Measurements from ENCODE around the gene GCNT2.
"Not testable (repeated sequence)": the region's sequence is repeated elsewhere in the genome, so short reads cannot be mapped to it uniquely, and the experiment has no call there.

Gene GCNT2

GRCh38 chr6:10521104-10521808, at the start of gene GCNT2:
Gene GCNT2, plus strand, starts transcription at chr6:10521351. Its CDS starts 7,561 bp downstream, at chr6:10528912.
- peak in 1 of 2 experiments; percentile 11 for DNase-seq

- no peak for DNase-seq
Observed at GRCh38 chr6:10472634-10473033, 48.5 kb upstream of the GCNT2 start.

DNA sequence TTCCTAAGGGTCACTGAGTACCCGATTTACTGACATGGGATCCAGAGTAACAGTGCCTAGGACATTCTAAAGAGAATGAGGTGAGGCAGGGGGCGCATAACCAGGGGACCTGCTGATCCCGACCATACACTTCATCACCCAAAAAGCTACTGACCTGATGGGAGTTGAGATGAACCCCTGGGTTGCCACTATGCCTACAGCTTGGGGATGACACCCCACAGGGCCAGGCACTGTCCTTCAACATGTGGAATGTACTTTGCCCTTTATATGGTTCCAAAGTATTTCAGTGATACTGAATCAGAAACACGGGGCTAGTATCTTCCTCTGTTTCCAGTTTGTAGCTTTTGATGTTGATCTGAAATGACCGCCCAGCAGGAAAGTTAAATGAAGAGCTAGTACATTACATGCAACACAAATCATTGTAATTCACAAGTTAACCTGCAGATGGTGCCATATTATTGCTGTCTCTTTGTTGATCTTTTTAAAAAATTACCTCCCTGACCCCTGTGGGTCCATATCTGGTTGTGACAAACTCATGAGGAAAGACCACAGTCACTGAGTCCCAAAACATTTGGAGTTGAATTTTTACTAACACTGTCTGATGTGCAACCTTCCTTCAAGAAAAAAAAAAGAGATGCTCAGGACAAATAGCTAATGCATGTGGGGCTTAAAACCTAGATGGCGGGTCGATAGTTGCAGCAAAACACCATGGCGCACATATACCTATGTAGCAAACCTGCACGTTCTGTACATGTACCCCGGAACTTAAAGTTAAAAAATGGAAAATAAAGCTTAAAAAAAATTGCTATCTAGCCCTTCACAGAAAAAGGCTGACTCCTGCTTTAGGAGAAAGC, 42.7 kb upstream of the GCNT2 start:
- DNase-seq: peak in 1 of 2 experiments; percentile 4

GRCh38 chr6:10479939-10480700, 41.0 kb upstream of the GCNT2 start:
- no peak for DNase-seq

- DNase-seq: no peak
Observed at GRCh38 chr6:10481101-10481500, 40.0 kb upstream of the GCNT2 start.

GRCh38 chr6:10482636-10483257, 38.4 kb upstream of the GCNT2 start:
- no peak for DNase-seq

GRCh38 chr6:10484912-10485311, 36.2 kb upstream of the GCNT2 start:
- DNase-seq: no peak

- DNase-seq: no peak
Observed at GRCh38 chr6:10485406-10485805, 35.7 kb upstream of the GCNT2 start.

- no peak for DNase-seq
Observed at GRCh38 chr6:10486215-10486614, 34.9 kb upstream of the GCNT2 start.

- DNase-seq: not testable (repeated sequence)
Observed at GRCh38 chr6:10486944-10487588, 34.1 kb upstream of the GCNT2 start.

DNA sequence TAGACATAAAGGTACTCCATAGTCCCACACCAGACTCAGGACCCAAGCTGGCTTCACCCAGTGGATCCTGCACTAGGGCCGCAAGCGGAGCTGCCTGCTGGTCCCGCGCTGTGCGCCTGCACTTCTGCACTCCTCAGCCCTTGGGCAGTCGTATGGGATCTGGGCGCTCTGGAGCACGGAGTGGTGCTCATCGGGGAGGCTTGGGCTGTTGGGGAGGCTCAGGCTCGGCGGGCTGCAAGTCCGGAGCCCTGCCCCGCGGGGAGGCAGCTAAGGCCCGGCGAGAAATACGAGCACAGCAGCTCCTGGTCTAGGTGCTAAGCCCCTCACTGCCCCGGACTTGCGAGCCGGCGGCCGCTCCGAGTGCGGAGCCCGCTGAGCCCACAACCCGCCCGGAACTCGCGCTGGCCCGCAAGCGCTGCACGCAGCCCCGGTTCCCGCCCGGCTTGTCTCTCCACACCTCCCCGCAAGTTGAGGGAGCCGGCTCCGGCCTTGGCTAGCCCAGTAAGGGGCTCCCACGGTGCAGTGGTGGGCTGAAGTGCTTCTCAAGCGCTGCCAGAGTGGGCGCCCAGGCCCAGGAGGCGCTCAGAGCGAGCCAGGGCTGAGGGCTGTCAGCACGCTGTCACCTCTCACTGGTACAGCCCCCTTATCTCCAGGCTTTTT, 33.4 kb upstream of the GCNT2 start:
- no peak for DNase-seq

- DNase-seq: no peak
Observed at GRCh38 chr6:10491463-10491862, 29.7 kb upstream of the GCNT2 start.

DNA sequence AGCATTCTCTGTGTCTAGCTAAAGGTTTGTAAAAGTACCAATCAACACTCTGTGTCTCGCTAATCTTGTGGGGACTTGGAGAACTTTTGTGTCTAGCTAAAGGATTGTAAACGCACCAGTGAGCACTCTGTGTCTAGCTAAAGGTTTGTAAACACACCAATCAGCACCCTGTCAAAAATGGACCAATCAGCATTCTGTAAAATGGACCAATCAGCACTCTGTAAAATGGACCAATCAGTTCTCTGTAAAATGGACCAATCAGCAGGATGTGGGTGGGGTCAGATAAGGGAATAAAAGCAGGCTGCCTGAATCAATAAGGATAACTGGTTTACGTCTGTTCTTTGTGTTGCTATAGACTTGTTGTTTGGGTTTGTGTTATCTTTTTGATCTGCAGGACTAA, 29.2 kb upstream of the GCNT2 start:
- DNase-seq: not testable (repeated sequence)

DNA sequence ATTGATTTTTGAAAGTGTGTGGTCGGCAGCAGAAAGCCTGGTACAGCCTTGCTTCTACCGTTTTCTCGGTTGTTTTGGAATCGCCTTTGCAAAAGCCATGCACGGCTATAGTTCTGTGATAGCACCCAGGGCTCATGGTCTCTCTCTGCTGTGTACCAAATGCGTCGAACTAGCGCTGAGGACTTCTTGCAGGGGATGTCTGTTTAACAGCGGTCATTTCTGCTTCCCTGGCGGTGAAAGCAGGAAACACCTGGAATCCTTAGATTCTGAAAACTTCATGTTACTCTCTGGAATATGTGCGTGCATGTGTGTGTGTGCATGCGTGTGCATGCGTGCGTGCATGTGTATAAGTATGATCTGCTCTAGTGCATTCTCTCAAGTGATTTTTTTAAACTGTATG, 26.1 kb upstream of the GCNT2 start:
- no peak for DNase-seq

- no peak for DNase-seq
Observed at GRCh38 chr6:10505529-10505928, 15.6 kb upstream of the GCNT2 start.

DNA sequence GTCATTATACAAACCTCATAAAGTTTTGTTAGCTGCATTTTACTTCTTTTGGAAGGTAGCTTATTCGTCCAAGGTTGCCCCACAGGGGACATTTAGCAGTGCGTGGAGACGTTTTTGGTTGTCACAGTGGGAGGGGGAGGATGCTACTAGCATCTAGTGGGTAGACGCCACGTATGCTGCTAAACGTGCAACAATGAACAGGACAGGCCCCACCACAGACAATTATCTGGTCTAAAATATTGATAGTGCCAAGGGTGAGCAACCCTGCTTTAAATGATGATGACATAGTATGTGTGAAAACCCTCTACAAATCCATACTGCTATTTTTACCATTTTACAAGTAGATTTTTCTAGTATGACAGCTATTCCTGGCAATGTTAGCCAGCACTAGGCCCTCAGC, 13.9 kb upstream of the GCNT2 start:
- DNase-seq: no peak

GRCh38 chr6:10507715-10508114, 13.4 kb upstream of the GCNT2 start:
- no peak for DNase-seq

DNA sequence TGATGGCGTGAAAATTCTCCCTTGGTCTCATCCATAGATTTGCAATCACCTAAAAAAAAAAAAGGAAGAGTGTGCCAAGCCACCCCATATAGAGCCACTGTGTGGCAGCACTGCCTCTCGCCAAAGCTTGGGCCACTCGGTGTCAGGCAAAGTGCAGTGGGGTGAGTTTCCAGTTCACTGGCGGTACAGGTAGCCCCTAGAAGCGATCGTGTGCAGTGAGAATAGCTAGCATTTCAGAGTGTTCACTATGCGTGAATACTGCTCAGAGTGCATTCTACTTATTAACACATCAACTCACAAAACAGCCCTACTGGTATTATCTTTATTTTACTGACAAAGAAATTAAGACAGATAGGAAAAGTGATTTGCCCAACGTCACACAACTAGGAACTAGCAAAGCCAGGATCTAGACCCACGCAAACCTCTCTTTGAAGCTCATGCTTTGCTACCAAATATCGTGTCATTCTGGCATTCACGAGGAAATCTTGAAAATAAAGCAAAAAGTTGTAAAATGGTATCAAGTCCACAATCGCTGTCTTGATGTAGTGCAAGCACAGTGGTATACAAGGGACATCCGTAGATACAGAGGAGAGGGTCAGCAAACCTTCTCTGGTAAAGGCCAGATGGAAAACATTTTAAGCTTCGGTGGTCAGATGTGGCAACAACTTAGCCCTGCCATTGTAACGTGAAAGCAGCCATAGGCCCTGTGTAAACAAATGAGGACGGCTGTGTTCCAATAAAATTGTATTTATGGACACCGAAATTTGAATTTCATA, 10.4 kb upstream of the GCNT2 start:
- no peak for DNase-seq

DNA sequence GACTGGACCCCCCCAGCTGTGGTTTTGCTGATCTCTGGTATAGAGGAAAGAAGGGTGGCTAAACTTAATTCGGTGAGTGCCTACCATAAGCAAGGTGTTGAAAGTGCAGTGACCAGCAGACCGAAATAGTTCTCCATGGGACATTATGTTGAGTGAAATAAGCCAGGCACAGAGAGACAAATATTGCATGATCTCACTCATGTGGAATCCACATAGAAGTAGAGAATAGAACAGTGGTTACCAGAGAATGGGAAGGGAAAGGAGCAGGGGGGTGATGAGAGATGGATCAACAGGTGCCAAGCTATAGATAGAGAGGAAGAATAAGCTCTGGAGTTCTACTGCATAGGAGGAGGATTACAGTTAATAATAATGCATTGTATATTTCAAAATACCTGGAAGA, 9.7 kb upstream of the GCNT2 start:
- DNase-seq: no peak

DNA sequence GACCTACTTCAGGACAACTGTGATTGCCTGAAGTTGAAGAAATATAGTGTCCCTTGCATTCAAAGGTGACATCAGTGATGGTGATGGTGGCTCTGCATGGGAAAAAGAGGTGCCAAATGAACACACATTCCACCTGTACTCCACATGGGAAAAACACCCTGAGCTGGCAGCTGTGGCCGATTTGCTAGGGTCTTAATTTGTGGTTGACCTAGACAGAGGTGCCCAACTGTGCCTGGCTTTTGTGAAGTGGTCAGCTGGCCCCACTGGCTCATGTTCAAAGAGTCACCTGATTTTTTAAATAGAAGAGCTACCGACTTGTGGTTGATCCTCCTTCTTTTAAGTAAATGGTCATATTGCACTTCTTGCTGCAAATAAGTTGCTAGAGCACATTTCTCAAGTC, 7.6 kb upstream of the GCNT2 start:
- no peak for DNase-seq
